NCI-H526 treated with DMSO at 0.1 percent for 48 hours (cell line): ENCODE data around the gene JDP2.

Experiments
- DNase-seq: peaks from one replicate; lab custom pipeline; 2025; lab: John Stamatoyannopoulos, UW

Gene JDP2

GRCh38 chr14:75437201-75438143 lies 9.7 kb downstream of the JDP2 start:
- DNase-seq = no peak

GRCh38 chr14:75438486-75439080 lies 10.8 kb downstream of the JDP2 start:
- DNase-seq = no peak

GRCh38 chr14:75439989-75440388 lies 12.2 kb downstream of the JDP2 start:
- peak; percentile 74 for DNase-seq

- no peak for DNase-seq
These were observed 13.1 kb downstream of the JDP2 start for GRCh38 chr14:75440733-75441477.

GRCh38 chr14:75441728-75442127 lies 13.9 kb downstream of the JDP2 start:
- no peak for DNase-seq

GRCh38 chr14:75442166-75442565 lies 14.3 kb downstream of the JDP2 start:
- DNase-seq = no peak

- no peak for DNase-seq
These were observed 14.8 kb downstream of the JDP2 start for GRCh38 chr14:75442642-75443041.

- no peak for DNase-seq
These were observed 15.6 kb downstream of the JDP2 start for GRCh38 chr14:75443203-75443969.

- DNase-seq = no peak
These were observed 17.4 kb downstream of the JDP2 start for GRCh38 chr14:75445236-75445635.

- DNase-seq = no peak
These were observed 18.1 kb downstream of the JDP2 start for GRCh38 chr14:75445963-75446362.

GRCh38 chr14:75446447-75446846 lies 18.6 kb downstream of the JDP2 start:
- no peak for DNase-seq

- no peak for DNase-seq
These were observed 20.4 kb downstream of the JDP2 start for GRCh38 chr14:75448209-75448608.

GRCh38 chr14:75449036-75449435 lies 21.2 kb downstream of the JDP2 start:
- no peak for DNase-seq

GRCh38 chr14:75449696-75450095 lies 21.9 kb downstream of the JDP2 start:
- DNase-seq = no peak

- DNase-seq = no peak
These were observed 22.8 kb downstream of the JDP2 start for GRCh38 chr14:75450381-75451276.

- no peak for DNase-seq
These were observed 24.5 kb downstream of the JDP2 start for GRCh38 chr14:75452324-75452723.

GRCh38 chr14:75452900-75453816 lies 25.3 kb downstream of the JDP2 start:
- no peak for DNase-seq

GRCh38 chr14:75453817-75454434 lies 26.1 kb downstream of the JDP2 start:
- DNase-seq = no peak

- no peak for DNase-seq
These were observed 27.2 kb downstream of the JDP2 start for GRCh38 chr14:75454963-75455546.
